IPS DF 4.7 (cell line): Measurements from ENCODE around the gene TCL1A.
"Not testable (repeated sequence)": the region's sequence is repeated elsewhere in the genome, so short reads cannot be mapped to it uniquely, and the experiment has no call there.

Experiments
- DNase-seq: peaks from one replicate; pipeline ENCODE4 v3.0.0-alpha.2; 2013; ENCODE audit warnings: low spot score; ENCODE audit errors: extremely low read depth

The TCL1A gene, protein sequence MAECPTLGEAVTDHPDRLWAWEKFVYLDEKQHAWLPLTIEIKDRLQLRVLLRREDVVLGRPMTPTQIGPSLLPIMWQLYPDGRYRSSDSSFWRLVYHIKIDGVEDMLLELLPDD

DNA sequence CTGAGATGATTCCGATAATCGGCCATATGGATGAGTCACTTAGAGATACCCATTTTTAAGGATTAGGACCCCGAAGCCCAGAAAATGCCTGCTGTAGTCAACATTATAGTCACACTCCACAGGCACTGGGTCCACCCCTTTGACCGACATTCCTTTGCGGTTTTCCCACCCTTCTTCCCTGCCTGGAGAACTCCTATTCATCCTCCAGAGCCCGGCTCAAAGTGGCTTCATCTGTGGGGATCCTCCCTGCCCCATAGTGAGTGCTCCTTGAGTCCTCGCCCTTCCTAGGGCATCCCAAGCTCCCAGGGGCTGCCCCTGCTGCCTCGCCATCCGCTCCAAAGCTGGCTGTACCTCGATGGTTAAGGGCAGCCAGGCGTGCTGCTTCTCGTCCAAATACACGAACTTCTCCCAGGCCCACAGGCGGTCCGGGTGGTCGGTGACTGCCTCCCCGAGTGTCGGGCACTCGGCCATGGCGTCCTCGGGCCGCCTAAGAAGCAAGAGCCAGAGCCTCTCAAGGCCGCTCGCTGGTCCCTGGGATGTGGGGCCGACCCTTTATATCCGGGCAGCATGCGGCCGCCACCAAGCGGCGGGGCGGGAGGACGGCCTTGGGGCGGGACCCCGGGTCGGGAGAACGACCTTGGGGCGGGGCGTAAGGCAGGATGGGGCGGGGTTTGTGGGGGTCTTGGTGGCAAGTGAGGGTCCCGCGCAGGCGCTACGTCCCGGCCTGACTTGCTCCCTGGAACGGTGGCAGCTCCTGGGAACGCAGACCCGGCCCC is at the start of gene TCL1A:
Gene TCL1A (minus strand): TSS at position 530 of the 776 bp plus-strand sequence. CDS start 59 bp downstream, at position 471.
- no peak for DNase-seq

DNA sequence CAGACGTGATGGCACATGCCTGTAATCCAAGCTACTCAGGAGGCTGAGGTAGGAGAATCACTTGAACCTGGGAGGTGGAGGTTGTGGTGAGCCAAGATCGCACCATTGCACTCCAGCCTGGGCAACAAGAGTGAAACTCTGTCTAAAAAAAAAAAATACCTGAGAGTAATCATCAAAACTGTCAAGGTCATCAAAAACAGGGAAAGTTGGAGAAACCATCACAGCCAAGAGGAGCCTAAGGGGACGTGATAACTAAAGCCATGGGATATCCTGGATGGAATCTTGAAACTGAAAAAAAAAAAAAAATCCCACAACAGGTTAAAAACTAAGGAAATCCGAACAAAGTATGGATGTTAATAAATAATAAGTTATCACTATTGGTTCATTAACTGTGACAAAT is 49.1 kb upstream of the TCL1A start:
- DNase-seq, result not testable (repeated sequence)

DNA sequence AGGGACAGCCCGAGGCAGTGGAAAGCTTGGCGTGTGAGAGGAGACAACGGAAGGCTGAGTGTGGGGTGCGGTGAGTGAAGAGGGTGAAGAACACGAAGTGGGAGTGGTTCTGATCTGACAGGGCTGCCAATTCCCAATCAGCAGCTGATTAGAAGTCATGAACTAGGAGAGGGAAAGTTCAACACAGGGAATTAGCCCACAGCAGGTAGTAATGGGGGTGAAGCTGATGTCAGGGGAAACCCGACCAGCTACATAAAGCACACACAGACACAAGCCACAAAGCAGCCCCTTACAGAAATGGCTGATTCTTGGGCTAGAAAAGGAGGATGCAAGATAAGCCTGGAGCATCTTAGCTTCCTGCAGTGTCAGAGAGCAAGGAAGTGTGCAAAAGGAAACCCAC is 47.5 kb upstream of the TCL1A start:
- DNase-seq, result no peak

DNA sequence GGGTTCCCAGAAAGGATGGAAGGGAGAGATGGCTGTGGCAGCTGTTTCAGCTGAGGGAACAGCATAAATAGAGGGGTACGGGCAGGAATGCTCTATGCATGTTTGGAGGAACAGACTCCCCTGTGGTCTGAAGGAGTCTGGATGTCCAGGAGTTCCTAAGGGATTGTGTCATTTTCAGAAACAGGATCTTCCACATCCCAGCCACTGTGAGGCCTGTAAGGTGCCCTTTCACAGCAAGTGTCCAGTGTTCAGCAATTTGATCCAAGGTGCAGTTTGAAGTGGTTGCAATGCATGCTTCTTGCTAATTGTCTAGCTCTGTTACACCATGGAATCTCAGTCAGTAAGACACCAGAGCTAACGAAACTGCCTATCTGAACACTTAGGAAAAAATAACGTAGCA is 46.7 kb upstream of the TCL1A start:
- DNase-seq, result no peak

DNA sequence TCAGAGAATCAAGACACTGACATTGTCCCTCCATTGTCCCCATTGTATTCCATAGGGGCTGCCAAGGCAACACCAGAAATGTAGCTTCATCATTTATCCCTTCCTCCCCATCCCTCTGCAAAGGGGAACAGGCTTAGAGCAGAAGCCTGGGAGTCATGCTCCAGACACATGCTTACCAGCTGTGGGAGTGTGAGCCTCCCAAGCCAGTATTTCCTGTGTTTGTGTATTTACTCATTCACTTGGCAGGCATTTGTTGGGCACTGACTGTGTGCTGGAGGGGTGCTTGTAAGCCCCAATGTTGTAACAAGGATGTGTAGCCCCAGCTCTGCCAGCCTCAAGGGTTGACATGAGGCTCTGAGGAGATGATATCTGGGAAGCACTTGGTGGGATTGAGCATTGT is 46.0 kb upstream of the TCL1A start:
- DNase-seq, result no peak

DNA sequence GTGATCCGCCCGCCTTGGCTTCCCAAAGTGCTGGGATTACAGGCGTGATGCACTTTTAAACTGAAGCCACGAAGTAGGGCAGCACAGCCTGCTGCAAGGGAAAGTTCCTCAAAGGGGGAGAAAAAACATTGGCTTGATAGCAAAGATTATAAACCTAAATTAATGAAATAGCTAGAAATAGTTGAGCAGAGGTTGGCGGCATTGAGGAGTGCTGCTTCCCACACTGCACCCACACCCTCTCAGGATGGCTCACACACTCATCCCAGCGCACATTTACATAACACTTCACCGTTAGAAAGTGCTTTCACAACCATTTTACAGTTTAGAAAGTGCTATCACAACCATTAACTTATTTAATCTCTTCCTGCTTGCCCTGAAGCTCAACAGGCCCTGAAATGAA is 44.4 kb upstream of the TCL1A start:
- DNase-seq, result no peak

DNA sequence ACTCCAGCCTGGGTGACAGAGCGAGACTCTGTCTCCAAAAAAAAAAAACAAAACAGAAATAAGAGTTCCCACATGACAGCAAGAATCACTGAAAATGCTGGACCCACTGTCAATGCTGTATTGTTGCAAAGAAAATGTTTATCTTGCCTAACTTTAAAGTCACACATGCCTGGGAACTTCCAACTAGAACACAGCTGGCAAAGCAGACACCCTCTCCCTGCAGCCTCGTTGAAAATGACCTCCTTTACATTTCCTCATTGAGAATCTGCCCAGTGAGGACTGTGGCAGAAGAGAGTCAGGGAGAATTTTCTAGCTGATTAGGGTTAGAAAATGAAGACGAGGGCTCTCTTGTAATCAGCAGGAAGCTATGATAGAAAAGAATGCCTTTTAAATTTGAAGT is 42.8 kb upstream of the TCL1A start:
- no peak for DNase-seq

DNA sequence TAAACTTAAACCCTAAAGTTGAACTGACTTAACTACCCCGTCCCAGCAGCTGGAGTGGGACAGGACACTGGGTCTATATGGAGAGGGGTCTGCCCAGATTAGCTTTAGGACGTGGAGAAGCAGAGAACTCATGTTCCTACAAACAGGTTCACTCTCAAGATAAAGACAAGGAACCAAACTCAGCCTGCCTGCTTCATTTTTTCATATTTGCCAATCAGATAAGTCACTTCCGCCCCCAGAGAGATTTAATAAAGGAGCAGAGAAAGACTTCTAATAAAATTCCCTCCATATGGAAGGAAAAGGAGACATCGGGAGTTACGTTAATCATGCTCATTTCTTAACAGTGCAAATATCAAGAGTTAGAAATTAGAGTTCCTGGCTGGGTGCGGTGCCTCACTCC is 42.2 kb upstream of the TCL1A start:
- DNase-seq, result no peak

DNA sequence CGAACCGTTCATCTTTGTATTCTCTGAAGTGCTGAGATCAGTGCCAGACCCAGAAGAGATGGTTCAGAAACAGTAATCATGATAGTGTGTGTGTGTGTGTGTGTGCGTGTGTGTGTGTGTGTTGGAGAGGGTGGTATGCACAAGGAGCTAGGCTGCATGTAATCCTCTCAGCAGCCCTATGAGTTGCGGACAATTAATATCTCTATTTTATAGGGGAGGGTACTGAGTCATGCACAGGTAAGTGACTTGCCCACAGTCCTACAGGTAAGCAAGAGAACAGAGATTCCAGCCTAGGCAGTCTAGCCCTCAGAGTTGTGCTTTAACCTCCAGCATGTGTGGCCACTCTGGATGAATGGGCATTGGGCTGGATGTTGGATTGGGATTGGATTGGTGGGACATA is 27.9 kb upstream of the TCL1A start:
- DNase-seq, result no peak

DNA sequence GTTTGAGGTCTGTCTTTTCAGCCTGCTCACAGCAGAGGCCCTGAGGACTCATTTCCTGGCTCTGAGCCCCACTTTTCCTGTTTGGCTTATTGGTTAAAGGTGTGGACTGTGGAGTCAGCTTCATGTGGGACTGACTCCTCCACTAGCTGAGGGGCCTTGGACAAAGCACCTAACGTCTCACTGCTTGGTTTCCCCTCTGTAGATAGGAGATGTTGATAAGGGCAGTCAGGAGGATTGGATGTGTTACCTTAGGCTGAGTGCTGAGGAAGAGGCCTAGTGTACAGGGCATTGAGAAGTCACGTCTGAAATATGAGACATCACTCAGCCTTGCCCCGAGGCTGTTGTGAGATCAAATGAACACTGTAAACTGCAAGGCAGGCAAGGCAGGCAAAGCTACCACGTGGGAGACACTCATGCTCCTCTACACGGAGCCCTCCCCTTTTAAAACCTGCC is 27.1 kb upstream of the TCL1A start:
- no peak for DNase-seq

DNA sequence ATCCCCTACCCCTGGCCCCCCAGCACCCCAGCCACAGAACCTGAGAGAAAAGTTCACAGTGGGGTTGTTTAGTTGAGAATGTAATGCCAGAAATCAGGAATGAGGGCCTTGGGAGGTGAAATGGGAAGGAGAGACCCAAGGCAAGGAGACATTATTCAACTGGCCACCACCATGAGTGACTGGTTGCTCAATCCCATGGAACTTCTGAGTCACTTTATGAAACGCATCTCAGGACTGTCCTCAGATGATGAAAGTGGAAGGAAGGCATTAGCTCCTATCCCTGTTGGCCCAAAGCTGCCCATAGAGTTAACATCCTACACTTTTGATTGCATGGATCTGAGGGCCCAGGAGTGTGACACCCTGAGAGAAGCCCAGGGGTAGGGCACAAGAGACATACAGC is 25.4 kb upstream of the TCL1A start:
- no peak for DNase-seq

DNA sequence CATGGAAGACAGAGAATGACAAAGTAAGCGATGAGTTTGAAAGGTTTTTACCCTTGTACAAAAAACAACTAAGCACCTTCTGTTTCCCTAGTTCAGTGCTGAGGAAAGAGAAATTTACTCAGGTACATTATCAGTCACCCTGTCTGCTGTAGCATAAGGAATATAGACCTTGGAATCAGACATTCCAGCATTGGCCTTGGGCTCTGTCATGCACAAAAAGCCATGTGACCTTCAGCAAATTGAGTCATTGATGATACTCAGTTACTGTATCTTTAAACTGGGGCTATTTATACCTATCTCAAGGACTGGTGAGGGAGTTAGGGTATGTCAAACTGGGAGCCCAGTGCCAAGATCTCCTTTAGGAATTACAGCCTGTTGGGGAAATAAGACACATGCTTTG is 19.3 kb upstream of the TCL1A start:
- no peak for DNase-seq

DNA sequence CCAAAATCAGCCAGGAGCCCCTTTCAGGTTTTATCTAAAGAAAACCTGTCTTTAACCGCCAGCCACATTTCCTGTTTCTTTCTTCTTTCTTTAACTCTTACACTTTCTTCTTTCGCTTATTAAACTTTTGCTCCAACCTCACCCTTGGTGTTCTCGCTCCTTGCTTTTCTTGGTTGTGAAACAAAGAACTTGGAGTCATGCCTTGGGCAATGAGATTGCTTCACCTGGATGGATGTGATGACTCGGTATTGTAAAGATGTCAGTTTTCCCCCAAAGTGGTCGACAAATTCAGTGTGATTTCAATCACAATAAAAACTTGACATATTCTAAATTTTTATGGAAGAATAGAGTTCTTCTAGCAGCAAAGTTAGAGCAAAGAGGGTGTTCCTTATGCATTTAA is 16.2 kb upstream of the TCL1A start:
- no peak for DNase-seq

DNA sequence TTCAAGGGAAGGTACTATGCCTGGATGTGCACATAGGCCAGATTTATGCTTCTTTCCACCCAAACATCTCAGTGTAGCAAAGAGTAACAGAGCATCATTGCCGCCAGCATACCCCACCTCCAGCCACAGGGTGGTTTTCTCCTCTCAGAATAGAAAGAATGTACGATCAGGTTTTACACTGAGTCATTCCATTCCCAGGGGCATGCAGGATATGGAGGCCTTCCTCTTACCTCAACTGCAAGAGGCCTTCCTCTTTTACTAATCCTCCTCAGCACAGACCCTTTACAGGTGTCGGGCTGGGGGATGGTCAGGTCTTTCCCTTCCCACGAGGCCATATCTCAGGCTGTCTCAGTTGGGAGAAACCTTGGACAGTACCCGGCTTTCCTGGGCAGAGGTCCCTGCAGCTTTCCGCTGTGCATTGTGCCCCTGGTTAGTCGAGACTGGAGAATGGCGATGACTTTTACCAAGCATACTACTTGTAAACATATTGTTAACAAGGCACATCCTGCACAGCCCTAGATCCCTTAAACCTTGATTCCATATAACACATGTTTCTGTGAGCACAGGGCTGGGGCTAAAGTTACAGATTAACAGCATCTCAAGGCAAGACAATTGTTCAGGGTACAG is 15.6 kb upstream of the TCL1A start:
- DNase-seq, result not testable (repeated sequence)

DNA sequence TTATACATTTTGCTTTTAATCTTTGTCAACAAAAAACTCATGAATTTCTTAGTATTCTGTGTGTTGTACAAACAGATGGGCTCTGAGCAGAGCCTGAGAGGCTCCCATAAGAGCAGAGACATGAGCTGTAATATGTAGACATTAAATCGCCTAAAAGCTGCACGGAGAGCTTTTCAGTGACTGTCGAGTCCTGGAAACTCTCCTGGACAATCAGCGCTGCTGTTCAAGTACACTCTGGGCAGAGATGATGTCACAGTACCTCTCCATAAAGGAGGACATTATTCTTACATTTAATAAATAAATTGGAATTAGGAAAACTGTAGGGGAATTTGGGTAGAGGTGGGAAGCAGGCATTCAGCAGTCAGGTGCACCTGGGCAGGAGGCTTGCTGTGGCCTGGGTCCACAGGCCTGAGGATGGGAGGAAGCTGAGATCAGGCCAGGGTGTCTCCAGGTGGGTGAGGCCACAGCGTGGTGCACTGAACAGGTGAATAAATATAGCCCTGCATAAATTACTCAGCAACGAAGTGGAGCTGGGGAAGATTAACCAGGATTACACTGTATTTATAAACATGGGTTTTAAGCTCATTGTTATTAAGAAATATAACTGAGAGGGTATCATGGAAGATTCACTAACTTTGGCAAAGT is 13.3 kb upstream of the TCL1A start:
- DNase-seq, result no peak

DNA sequence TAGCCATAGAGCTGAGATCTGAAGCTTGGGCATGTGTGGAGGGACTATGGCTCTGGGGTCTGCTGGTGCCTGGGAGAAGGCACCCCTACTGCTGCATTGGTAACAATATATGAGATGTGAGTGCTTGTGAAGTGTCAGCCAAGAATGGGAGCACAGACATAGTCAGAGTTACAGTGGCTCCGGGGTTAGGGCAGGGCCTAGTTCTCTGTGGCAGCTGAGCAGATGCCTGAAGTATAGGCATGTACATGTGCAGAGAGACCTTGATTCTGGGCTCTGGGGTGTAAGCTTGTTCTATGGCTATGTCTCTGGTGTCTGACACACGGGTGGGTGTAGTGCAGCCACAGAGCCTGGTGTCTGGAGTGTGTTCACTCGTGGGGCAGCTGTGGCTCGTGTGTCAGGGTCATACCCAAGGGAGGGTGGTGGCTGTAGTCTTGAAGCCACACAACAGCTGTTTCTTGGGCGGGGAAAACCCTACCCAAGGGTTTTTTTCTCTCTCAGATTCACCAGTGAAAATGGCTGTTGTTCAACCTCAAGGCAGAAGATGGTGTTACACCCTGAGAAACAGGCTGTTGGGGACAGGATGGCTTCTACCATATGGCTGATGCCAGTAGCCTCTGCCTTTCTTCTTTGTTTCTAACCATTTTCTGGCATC is 11.9 kb upstream of the TCL1A start:
- no peak for DNase-seq

DNA sequence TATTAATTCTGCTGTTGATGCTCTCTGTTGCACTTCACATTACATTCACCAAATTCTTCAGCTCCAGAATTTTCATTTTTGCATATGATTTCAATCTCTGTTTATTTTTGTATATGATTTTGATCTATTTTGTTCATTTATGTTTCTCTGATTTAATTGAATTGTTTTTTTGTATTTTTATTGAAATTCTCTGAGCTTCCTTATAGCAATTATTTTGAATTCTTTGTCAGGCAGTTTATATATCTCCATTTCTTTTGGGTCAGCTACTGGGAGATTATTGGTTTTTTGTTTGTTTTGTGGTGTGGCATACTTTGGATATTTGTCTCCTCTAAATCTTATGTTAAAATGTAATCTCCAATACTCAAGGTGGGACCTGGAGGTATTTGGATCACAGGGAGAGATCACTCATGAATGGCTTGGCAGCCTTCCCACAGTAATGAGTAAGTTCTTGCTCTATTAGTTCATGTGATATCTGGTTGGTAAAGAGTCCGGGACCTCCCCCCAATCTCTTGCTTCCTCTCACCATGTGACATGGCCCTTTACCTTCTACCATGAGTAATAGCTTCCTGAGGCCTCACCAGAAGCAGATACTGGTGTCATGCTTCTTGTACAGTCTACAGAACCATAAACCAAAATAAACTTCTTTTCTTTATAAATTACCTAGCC is 8.7 kb upstream of the TCL1A start:
- DNase-seq, result no peak

DNA sequence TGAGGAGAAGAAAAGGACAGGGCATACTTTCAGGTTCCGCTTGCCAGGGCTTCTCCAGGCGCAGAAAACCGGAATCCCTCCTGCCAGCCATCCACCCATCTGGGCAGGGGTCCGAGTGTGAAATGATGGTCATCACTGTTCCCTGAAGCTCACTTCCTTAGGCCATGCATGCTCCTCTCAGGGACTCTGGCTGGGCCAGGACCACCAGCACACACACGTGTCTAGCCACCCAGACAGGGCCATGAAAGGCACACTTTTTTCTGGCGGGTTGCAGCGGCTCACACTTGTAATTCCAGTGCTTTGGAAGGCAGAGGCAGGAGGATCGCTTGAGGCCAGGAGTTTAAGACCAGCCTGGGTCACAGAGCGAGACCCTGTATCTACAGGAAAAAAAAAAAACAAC is 1.5 kb downstream of the TCL1A start:
- DNase-seq, result no peak

DNA sequence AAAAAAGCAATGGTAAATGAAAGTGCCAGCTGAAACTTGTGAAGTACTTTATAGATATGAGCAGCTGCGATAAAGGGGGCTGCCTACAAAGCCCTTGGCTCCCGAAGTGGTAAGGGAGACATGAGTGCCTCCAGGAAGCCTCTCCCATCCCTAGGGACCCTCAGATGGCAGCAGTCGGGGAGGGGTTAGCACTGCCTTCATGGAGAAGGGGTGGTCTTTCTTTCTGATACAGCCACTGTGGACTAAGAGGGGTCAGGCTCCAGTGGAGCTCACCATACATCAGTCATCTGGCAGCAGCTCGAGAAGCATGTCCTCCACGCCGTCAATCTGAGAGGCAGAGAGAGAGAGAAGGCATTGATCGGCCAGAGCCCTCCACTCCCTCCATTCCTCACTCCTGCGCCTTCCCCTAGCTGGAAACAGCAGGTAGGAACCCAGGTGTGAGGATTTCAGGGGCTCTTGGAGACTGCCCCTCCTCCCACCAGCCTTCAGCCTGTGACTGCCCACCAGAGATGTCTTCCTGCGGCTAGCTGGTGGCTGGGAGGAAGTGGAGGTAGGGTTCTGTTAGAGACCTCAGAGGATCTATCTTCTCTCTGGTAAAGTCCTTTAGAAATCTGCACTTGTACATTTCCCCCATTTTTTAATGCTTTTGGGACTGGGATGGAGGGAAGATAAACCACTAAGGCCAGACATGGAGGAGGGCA is 2.3 kb downstream of the TCL1A start:
- no peak for DNase-seq

DNA sequence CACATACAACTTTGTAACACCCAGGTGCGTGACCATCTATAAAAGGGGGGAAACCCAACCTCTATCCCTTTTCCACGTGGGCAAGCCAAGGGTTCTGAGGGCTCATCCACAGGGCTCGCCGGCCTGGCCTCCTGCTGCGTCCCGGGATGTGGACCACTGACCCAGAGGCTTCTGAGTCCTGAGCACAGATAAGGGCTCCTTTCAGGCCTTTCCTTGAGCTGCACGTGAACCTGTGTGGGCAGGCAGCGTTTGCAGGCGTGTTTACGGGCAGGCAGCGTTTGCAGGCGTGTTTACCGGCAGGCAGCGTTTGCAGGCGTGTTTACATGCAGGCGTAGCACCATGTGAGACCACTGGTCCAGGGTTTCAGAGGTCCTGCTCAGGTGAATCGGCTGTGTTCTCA is 3.8 kb downstream of the TCL1A start:
- DNase-seq, result no peak

DNA sequence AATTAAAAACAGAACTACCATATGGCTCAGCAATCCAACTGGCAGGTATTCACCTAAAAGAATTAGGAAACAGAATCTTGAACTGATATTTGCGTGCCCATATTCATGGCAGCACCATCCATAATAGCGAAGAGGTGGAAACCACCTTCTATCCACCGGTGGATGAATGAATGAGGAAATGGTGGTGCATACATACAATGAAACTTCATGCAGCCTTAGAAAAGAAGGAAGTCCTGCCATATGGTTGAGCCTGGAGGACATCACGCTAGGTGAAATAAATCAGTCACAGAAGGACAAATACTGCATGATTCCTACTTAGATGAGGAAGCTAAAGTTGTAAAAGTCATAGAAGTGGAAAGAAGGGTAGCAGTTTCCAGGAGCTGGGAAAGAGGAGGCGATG is 6.6 kb downstream of the TCL1A start:
- DNase-seq, result no peak
